ENCODE measurements around the gene RBFA.

DNA sequence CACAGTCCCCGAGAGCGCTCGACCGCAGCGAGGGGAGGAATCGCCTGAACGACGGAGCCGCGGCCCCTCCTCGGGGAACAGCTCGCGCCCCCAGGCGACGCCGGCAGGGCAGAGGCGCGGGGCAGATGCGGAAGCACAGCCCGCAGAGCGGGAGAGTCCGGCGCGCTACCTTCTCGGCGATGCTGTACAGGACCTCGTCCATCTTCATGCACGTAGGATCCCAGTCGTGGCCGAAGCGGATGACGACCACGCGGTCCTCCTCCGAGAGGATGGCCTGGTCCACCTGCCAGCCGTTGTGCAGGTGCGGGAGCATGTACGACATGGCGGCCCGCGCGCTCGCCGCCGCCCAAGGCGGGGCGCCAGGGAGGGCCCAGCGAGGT lies 46.2 kb upstream of the RBFA start:
- TF ChIP-seq, protein P1, sequence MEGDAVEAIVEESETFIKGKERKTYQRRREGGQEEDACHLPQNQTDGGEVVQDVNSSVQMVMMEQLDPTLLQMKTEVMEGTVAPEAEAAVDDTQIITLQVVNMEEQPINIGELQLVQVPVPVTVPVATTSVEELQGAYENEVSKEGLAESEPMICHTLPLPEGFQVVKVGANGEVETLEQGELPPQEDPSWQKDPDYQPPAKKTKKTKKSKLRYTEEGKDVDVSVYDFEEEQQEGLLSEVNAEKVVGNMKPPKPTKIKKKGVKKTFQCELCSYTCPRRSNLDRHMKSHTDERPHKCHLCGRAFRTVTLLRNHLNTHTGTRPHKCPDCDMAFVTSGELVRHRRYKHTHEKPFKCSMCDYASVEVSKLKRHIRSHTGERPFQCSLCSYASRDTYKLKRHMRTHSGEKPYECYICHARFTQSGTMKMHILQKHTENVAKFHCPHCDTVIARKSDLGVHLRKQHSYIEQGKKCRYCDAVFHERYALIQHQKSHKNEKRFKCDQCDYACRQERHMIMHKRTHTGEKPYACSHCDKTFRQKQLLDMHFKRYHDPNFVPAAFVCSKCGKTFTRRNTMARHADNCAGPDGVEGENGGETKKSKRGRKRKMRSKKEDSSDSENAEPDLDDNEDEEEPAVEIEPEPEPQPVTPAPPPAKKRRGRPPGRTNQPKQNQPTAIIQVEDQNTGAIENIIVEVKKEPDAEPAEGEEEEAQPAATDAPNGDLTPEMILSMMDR (IDR thresholded peaks at IDR 0.05) = 0 out of 2 replicates have a peak, but pooled peaks have one; percentile 40
- TF ChIP-seq RCOR1 (IDR thresholded peaks at IDR 0.05; ENCODE audit: low read length) (no peak), SMC3 (IDR thresholded peaks at IDR 0.05; ENCODE audit: low read depth, low read length) (no peak), EP300 (IDR thresholded peaks at IDR 0.05; ENCODE audit: borderline replicate concordance in 1 of 2, low read depth in 1 of 2, low read length in 1 of 2) (no peak), RAD21 (IDR thresholded peaks at IDR 0.05; ENCODE audit: low read length) (no peak), TAF1 (IDR thresholded peaks at IDR 0.05; ENCODE audit: borderline replicate concordance, low read depth, low read length) (no peak), ELF1 (IDR thresholded peaks at IDR 0.05) (no peak; the same call in 1 of the 2 replicates), FOXM1 (IDR thresholded peaks at IDR 0.05; ENCODE audit: low read depth) (no peak), MEF2A (IDR thresholded peaks at IDR 0.05; ENCODE audit: borderline replicate concordance, low read depth) (no peak), SIN3A (IDR thresholded peaks at IDR 0.05; ENCODE audit: borderline replicate concordance, low read depth, low read length) (no peak; the same call in 1 of the 2 replicates), YY1 (IDR thresholded peaks at IDR 0.05; ENCODE audit: low read depth) (no peak), POLR2AphosphoS5 (IDR thresholded peaks at IDR 0.05; ENCODE audit: low read depth, low read length) (no peak)
- TF ChIP-seq, protein P2, sequence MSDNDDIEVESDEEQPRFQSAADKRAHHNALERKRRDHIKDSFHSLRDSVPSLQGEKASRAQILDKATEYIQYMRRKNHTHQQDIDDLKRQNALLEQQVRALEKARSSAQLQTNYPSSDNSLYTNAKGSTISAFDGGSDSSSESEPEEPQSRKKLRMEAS (IDR thresholded peaks at IDR 0.05; ENCODE audit: low read depth) = peak; percentile 74
- TF ChIP-seq, protein P3, sequence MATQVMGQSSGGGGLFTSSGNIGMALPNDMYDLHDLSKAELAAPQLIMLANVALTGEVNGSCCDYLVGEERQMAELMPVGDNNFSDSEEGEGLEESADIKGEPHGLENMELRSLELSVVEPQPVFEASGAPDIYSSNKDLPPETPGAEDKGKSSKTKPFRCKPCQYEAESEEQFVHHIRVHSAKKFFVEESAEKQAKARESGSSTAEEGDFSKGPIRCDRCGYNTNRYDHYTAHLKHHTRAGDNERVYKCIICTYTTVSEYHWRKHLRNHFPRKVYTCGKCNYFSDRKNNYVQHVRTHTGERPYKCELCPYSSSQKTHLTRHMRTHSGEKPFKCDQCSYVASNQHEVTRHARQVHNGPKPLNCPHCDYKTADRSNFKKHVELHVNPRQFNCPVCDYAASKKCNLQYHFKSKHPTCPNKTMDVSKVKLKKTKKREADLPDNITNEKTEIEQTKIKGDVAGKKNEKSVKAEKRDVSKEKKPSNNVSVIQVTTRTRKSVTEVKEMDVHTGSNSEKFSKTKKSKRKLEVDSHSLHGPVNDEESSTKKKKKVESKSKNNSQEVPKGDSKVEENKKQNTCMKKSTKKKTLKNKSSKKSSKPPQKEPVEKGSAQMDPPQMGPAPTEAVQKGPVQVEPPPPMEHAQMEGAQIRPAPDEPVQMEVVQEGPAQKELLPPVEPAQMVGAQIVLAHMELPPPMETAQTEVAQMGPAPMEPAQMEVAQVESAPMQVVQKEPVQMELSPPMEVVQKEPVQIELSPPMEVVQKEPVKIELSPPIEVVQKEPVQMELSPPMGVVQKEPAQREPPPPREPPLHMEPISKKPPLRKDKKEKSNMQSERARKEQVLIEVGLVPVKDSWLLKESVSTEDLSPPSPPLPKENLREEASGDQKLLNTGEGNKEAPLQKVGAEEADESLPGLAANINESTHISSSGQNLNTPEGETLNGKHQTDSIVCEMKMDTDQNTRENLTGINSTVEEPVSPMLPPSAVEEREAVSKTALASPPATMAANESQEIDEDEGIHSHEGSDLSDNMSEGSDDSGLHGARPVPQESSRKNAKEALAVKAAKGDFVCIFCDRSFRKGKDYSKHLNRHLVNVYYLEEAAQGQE (IDR thresholded peaks at IDR 0.05; ENCODE audit: low read depth, low read length) = no peak
